ENCODE data around the gene SBF2.

- TF ChIP-seq, protein P1, sequence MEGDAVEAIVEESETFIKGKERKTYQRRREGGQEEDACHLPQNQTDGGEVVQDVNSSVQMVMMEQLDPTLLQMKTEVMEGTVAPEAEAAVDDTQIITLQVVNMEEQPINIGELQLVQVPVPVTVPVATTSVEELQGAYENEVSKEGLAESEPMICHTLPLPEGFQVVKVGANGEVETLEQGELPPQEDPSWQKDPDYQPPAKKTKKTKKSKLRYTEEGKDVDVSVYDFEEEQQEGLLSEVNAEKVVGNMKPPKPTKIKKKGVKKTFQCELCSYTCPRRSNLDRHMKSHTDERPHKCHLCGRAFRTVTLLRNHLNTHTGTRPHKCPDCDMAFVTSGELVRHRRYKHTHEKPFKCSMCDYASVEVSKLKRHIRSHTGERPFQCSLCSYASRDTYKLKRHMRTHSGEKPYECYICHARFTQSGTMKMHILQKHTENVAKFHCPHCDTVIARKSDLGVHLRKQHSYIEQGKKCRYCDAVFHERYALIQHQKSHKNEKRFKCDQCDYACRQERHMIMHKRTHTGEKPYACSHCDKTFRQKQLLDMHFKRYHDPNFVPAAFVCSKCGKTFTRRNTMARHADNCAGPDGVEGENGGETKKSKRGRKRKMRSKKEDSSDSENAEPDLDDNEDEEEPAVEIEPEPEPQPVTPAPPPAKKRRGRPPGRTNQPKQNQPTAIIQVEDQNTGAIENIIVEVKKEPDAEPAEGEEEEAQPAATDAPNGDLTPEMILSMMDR (IDR thresholded peaks at IDR 0.05; ENCODE audit: borderline replicate concordance, extremely low read depth, low read length, poor library complexity, severe bottlenecking): no peak
- TF ChIP-seq EZH2 (IDR thresholded peaks at IDR 0.05; ENCODE audit: borderline replicate concordance, low read depth, low read length, severe bottlenecking): no peak
These were observed 21.9 kb downstream of the SBF2 start for GRCh38 chr11:10272132-10272531.
